Measurements from ENCODE around the gene SUN3. TPM values are rescaled to one million over a fixed set of nuclear protein-coding genes. Genes with fewer than 3 reads are reported as not detected.
A peak's percentile ranks its signal among the peaks of the same experiment; 100 is the strongest.

The SUN3 gene
- total RNA-seq, 1 donor from 2014 or later, result not detected

DNA sequence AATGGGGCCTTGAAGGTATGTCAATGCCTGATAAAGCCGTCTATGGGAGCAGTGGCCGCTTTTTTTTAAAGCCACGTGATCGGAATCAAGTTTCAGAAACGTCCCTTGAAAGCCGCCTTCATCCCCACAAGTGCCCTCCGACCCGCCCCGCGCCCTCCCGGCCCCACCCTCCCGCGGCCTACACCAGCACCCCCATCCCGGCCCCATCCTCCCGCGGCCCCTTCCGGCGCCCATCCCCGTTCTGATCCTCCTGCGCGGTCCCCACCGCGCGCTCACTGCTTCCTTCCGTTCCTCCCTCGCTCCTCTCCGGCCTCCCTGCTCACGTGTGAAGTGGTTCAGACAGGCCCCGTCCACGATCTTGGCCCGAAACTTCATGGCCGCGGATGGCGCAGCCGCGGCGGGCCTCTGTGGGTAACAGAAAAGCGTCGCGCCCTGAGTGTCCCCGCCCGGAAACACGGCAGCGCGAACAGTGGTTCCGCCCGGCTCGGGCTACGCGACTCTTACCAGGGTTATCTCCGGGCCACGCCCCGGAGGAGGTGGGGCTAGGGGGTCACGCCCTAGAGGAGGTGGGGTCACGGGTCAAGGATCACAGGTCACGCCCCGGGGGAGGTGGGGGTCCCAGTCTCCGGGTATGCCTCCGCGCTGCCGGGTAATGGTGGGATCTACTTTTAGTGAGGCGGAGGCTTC, 49.6 kb downstream of the SUN3 start, which contains the start of gene HUS1:
HUS1 (minus strand) TSS at position 471 of the 687 bp plus-strand sequence; CDS start at position 375, 96 bp downstream.
- DNase-seq (ENCODE audit: low read depth), result peak; percentile 51

DNA sequence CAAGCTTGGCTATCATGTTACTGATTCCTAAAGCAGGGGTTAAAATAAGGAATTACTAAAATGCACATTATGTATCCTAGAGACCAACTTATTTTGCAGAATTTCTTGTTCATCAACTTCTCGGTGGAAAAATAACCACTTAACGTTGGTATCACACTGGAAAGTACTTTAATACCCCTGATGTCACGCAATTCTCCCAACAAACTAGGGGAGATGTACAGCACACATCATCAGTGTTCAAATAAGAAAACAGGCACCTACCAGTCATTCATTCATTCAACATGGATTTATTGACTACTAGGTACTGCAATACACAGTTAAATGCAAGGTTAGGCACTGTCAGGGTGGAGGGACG, 50.1 kb downstream of the SUN3 start:
- no peak for DNase-seq (ENCODE audit: low read depth)

DNA sequence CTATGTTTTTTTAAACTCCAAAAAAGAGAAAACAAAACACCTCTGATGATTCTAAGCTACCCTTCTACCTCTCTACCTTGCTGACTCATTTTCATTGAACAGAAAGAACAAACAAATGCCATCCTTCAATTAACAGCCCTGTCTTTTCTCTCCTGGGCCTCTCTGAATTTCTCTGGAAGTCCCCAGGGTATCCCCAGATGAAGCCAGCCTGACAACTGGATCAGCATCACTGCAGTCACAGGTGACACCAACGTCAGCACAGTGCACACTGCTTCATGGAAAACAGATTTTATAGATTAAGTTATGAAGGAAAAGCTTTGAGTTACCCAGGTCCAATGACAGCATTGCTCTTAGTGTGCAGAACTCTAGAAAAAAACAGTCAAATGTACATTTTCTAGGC, 55.2 kb downstream of the SUN3 start:
- DNase-seq (ENCODE audit: low read depth), result no peak

DNA sequence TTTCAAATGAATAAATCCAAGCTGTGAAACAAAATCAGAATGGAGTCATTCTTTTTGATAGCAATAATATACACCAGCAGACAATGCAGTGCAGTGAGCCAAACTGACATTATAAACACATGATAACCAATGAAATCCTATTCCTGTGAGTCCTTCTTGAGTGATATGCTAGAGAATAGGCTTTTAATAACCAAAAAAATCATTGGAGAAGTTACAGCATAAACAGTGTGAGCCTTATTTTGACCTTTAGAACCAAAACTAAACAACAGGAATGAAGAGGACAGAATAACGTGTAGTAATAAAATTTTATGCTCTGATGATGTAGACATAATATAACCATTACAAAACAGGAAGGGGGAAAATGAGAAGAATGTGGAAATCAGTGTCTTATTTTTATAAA, 58.1 kb downstream of the SUN3 start:
- DNase-seq (ENCODE audit: low read depth), result no peak

DNA sequence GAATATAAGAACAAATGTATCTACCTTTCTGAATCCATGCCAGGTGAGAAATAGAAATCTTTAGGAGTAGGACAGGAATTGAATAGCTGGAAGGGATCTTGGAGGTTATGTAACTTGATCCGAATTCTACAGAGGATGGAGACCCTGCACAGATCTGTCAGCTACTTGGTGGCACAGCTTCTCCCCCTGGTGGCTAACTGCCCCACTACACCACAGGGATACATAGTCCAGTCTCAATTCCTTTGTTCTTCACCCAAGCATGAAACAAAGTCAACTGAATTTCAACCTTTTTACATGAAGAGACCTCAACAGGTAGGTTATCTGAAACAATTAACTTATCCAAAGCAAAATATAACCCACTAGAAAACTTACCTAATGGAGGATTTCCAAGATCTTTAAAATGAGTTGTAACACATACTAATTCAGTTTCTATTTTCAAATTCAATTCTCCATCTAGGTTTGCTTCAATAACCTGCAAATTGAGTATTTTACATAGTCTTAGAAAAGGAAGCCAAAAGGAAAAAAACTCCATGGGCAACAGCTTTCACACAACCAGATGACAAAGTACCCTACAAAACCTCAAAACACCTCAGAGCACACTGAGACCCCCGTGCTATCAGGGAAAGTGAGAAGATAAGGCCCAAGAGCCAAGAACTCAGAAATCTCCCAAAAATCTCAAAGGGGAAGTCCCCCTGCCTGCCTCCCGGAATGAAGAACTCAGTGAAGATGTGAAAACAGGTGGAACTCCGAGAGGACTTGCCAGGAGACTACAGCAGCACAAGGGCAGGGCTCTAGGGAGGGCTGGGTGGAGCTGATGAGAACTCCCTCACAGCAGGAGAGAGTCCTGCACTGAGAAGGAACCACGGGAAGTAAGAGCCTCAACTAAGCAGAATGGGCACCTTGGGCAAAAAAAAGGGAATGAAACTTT, 59.8 kb downstream of the SUN3 start:
- peak; percentile 64 for DNase-seq (ENCODE audit: low read depth)

DNA sequence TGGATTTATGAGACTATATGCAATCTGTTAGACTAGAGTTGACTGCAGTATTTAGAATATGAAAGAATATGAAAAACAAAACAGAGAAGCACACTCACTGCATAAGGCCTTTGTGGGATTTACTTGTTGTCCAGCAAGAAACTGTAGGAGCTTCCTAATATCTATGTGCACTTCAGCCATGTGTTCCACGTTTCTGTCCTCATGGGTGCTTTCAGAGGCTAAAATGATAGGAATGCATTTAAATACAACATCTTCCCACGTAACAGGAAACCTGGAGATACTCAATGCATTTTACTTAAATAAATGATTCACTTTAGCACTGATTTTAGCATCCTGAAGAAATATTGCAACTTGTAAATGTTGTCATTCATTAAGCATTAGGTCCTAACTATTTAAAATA, 61.2 kb downstream of the SUN3 start:
- DNase-seq (ENCODE audit: low read depth), result no peak

DNA sequence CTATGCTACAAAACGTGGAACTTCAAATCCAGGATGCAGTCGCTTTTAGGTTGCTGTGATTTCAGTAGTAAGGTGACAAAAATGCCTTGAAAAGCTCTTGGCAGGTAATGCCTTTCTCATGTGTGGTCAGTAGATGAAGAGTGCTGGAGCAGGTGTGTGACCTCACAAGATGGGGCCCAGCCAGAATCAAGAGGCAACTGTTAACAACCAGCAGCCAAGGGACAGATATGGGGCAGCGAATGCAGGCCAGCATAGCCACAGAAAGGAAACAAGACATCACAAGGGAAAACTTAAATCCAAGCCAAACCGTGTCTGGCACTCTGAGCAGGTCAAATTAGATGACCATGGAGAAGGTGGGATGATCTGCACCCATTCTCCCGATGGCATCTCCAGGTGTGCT, 61.8 kb downstream of the SUN3 start:
- no peak for DNase-seq (ENCODE audit: low read depth)

DNA sequence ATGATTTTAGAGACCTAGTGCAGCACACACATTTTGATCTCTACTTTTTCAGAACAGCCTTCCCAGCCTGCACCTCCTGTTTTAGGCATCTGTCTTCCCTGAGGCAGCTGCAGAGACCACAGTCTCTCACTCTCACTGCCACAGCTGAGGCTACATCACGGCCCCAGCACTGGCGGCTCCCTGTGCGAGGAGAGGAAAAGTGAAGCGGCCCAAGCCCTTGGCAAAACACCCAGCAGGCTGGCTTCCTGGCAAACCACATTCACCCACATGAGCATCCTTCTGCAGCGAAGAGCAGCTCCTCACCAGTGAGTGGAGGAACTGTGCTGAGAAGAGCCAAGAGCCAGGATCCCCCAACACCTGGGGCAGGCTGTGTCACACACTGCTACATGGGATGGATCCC, 63.5 kb downstream of the SUN3 start:
- DNase-seq (ENCODE audit: low read depth), result no peak

DNA sequence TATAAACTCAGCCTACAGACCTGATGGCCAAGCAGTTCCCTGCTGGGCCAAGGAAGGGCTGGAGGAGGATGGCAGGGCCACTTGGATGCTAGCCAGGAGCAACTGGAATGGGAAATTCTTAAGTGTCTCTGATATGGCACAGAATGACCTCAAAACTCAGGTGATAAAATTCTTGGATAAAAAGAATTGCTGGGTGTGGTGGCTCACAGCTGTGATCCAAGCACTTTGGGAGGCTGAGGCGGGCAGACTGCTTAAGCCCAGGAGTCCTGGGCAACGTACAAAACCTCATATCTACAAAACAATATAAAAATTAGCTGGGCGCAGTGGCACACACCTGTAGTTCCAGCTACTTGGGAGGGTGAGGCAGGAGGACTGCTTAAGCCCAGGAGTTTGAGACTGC, 66.6 kb downstream of the SUN3 start:
- DNase-seq (ENCODE audit: low read depth), result no peak

DNA sequence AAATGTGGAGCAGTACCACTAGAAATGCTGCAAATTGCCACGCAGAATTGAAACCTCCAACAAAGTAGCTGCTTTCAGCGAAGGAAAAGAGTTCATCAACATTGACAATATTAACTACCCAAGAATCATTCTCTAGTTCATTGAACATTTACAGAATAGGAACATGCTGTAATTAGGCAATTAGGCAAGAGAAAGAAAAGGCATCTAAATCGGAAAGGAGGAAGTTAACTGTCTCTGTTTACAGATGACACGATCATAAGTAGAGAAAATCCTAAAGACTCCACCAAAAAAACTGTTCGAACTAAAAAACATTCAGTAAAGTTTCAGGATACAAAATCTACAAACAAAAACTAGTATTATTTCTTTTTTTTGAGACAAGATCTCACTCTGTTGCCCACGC, 71.8 kb downstream of the SUN3 start:
- peak; percentile 23 for DNase-seq (ENCODE audit: low read depth)

DNA sequence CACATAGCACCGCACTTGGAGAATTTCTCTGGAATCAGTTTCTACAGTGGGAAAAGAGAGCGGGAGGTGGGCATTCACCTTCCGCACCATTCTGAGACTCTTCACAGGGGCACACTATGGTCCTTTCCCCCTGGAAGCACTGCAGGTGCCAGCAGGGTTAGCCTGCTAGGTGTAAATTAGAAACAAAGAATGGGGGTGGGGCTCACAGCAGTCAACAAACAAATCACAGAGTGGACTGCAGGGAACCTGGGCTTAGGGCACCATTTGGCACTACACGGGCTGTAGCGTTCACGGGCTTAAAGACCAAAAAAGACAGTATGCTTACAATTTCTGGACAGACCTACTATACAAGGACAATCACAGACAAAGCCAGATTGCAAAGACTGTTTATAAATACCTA, 72.7 kb downstream of the SUN3 start:
- DNase-seq (ENCODE audit: low read depth), result no peak

DNA sequence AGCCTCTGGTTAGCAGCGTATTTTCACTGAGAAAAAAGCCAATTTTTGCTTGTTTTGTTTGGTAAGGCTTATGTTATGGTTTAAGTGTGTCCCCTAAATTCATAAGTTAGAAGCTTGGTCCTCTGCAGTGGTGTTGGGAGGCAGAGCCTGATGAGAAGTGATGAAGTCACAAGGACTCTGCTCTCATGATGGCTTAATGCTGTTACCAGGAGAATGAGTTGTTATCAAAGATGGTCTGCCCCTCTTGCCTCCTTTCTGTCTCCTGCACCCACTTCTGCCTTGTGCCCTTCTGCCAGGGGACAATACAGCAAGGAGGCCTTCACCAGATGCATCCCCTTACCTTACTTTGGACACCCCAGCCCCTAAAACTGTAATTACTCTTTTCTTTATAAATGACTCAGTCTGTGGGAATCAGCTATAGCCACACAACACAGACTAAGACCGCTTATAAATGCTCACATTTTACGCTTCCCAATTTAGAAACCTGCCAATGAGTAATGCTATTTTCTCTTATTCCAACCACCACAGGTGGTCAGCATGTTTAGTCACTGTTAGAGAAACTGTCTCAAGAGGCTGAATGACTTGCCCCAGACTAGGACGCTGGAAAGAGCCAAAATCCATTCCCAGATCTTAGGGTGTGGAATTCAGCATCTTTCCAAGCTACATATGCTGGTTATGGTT, 74.5 kb downstream of the SUN3 start:
- peak; percentile 19 for DNase-seq (ENCODE audit: low read depth)

DNA sequence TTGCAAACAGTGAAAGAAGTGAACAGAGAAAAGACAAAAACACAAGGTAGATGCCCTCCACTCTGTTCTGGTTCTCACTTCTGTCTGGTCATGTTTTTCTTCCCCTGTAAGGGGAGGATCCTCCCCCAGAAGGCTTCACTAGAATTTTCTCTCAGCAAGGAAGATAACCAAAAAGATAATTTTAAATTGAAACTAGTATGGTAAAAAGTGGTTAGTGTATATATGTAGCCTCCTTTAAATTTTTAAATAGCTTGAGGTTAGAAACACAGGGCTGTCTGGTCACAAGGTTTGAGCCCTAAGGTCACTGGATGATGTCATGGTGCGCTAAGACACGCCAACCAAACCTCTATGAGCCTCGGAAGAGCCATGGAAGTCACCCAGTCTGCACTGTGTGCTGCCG, 75.1 kb downstream of the SUN3 start:
- DNase-seq (ENCODE audit: low read depth), result no peak

DNA sequence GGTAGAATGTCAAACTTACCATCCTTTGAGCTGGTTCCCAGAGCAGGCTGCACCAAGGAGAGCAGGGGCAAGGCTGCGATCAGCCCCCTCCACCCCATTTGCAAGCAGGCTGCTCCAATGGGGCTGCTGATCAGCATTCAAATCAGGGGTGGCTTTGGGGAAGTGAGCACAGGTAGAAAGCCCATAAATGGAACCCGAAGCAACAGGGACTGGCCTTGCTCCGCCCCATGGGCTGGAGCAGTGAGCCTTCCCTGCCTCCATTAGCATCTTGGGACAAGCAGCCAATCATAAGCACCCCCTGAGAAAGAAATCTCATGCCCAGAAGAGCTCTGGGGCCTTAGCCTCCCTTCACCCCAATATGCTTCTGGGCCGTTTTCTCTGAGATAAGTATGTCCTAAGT, 76.7 kb downstream of the SUN3 start:
- no peak for DNase-seq (ENCODE audit: low read depth)

DNA sequence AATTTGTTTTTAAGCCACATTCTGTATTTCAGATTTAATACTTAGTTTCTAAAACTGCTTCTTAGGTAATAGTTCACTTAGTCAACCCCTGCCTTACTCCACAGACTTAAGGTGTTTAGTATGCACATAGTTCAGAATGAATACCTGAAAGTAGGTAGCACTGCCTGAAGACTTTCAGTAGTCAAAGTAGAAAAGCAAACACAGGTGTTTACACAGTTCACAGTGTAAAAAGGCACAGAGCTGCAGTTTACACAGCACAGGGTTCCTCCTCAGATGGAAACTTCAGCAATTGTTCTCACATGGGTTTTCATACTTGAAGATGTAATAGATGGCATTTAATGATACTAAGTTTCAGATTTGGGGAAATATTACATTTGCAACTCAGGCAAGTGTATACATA, 77.5 kb downstream of the SUN3 start:
- no peak for DNase-seq (ENCODE audit: low read depth)

DNA sequence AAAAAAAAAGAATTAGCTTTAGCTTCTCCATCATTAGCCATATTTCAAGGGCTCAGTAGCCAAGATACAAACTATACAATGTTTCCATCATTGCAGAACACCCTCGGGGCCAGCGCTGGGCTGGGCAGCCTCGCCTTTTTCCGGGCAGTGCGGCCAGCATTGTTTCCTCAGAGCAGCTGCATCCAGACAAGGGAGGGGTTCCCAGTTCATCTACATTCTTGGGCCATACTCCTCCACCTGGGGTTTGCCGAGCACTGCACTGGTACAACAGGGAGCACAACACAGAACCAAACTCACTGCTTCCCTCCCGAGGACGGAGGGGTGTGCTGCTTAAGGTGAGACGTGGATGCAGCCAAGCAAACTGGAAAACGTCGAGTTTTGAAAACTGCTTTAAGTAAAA, 78.2 kb downstream of the SUN3 start:
- no peak for DNase-seq (ENCODE audit: low read depth)

DNA sequence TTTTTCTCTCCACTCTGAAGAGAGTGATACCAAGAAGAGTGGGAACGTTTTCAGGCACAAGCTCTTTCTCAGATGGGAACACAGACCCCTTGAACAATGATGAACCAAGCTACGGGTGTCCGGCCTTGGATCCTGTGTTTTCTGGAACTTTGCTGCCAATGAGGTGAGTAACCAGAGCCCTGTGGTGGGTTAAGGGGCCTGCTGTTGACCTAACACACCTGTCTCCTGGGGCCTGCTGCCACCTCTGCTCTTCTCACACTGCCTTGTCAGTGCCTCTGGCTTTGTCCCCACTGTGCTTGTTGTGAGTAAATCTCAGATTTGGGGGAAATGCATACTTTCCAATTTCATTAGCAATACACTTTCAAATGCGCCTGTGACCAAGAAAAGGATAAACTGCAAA, 79.2 kb downstream of the SUN3 start:
- no peak for DNase-seq (ENCODE audit: low read depth)

DNA sequence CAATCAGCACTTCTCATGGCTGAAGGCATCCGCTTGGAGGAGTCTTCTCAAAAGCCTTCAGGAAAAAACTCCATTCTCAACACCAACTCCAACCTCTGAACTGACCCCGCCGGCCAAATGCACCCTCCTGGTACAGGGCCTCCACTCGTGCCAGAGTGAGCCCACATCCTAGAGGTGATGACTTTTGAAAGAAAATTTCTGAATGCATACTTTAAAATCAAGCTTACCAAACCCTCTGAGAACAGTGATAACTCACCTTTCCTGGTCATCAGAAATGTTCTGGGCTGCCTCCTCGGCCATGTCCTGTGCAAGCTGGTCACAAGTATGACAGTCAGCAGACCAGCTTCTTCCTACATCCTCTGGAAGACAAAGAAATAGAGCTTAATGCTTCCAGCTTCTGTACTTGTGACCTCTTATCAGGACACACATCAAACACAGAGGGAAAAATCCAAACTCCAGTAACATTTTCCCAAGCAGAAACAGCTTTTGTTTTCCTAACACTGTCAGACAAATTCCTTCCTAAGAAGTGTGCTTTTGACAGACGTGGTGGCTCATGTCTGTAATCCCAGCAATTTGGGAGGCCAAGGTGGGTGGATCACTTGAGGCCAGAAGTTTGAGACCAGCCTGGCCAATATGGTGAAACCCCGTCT, 80.6 kb downstream of the SUN3 start, which contains the start of gene PKD1L1:
PKD1L1 (minus strand) TSS at position 326 of the 650 bp plus-strand sequence; CDS start at position 300, 26 bp downstream.
- DNase-seq (ENCODE audit: low read depth), result no peak

DNA sequence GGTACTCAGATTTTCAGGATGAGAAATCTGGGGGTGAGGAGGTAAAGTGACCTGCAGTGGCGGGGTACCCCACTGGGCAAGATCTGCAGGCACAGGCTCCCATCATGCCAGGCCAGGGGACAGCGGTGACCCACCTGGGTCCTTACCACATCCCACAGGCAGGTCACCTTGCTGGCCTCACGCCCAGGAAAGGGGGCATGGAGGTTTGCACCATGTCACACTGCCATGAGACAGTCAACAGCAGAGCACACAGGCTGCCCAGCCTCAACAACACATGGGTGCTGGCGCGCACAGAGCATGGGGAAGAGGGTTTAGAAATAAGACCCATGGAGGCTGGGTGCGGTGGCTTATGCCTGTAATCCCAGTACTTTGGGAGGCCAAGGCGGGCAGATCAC, 81.6 kb downstream of the SUN3 start:
- no peak for DNase-seq (ENCODE audit: low read depth)

DNA sequence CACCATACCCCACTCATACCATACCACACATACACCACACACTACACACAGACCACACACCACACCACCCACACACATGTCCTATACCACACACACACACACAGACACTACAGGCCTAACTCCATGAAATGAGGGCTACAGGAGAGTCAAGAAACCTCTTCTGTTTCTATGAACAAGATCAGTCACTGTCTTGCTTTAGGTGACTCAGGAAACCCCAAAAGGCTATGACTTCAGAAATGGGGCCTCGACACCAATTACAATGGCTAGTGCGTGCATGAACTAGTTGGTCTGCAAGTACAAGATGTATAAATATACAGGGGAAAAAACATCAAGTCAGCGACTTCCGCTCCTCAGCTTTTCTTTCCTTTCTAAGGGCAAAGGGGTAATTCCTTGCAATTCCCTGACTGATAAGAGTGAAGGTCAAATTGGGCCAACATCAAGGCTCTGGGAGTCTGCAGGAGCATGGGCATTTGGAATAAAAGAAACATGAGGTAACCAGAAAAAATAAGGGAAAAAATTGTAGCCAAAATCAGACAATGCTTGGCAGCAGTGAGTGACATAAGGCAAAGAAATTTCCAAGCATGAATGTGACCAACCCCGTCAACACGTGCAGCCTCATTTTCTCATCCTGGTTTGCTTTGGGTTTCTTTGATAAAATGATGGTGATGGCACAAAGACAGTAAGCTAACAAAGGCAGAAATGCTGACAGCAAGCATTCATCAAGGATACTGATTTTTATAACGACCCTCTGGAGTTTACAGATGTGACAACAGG, 82.1 kb downstream of the SUN3 start:
- DNase-seq (ENCODE audit: low read depth), result no peak
